Measurements from ENCODE around the gene DHX30. TPM values are rescaled to one million over a fixed set of nuclear protein-coding genes. Genes with fewer than 3 reads are reported as not detected.

DHX30 gene
- total and polyA plus RNA-seq, 9 of the 15 experiments (the other 6 are each of a cell fraction or from before 2014, with no cell fraction given): 12.3 to 158 (median 79.0) TPM

DNA sequence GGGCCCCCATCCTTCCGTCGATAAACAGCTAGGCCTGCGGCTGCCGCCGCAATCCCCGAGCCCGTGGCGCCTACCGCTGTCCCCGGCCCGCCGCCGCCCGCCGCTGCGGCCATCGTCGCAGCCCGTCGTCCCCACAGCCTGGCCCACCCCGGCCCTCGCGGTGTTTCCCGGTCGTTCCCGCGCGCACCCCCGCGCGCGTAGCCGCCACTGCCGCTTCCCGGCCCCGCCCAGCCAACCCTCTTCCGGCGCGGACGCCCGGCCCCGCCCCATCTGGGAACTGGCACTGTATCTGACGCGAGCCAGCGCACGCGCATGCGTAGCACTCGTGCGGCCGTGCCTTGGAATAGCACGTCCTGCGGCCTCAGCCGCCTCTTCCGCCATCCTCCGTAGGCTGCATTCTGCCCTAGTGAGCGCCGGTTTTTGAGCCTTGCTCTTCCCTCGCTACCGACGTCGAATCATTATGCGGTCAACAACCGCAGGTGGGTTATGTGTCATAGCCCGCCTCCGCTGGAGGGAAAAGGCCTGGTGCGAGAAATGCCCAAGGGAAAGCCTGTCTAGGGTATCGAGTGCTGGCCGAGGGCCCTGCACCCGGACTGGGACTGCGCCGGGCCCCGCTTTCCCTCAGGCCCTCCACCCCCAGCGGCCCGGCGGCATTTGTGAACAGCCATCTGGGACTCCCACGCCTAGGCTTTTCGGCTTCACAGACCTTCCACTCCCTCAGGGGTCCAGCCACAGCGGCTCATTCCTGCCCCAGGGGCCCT is 21.1 kb upstream of the DHX30 start, which contains the start of gene SMARCC1 (continued):
- no peak for TF ChIP-seq PRPF4 (IDR thresholded peaks at IDR 0.05; ENCODE audit: insufficient read depth, low read depth, low read length, poor library complexity, severe bottlenecking)
- peak in 1 of 2 experiments; percentile 62; a peak in 1 of 4 replicates for TF ChIP-seq BCLAF1 (IDR thresholded peaks at IDR 0.05; ENCODE audit: borderline replicate concordance in 1 of 2, control insufficient read depth in 1 of 2, low read depth in 2 of 2, low read length in 1 of 2)
- TF ChIP-seq MAFK (IDR thresholded peaks at IDR 0.05; ENCODE audit: low read length): no peak
- no peak for TF ChIP-seq FOXJ3 (CRISPR knock-in tag; IDR thresholded peaks at IDR 0.05)
- no peak for TF ChIP-seq NCOA4 (IDR thresholded peaks at IDR 0.05; ENCODE audit: partially characterized antibody)
- no peak for TF ChIP-seq SIRT6 (IDR thresholded peaks at IDR 0.05; ENCODE audit: low read depth, low read length)
- TF ChIP-seq NCOA6 (IDR thresholded peaks at IDR 0.05): no peak
- peak; percentile 11; the same call in 1 of the 2 replicates for TF ChIP-seq EP300 (IDR thresholded peaks at IDR 0.05; ENCODE audit: low read length)
- TF ChIP-seq WHSC1 (IDR thresholded peaks at IDR 0.05; ENCODE audit: low read length): no peak
- TF ChIP-seq NELFE (IDR thresholded peaks at IDR 0.05; ENCODE audit: insufficient read depth, insufficient read length): no peak
- no peak for TF ChIP-seq RBM17 (IDR thresholded peaks at IDR 0.05; ENCODE audit: borderline replicate concordance, low read depth, low read length)
- TF ChIP-seq FOS (IDR thresholded peaks at IDR 0.05; ENCODE audit: extremely low read depth, insufficient read length): no peak
- no peak for TF ChIP-seq ZNF518B (CRISPR knock-in tag; IDR thresholded peaks at IDR 0.05)
- no peak for TF ChIP-seq ZNF79 (CRISPR knock-in tag; IDR thresholded peaks at IDR 0.05; ENCODE audit: low read depth)
- no peak for TF ChIP-seq U2AF2 (optimal IDR thresholded peaks at IDR 0.05; ENCODE audit: low read depth, low read length)
- TF ChIP-seq SP2 (IDR thresholded peaks at IDR 0.05; ENCODE audit: extremely low read depth, low read depth, low read length, poor library complexity, severe bottlenecking): no peak
- no peak; the same call in 1 of the 2 replicates for TF ChIP-seq ATF4 (CRISPR knock-in tag; IDR thresholded peaks at IDR 0.05)
